ENCODE data around the gene CDHR5. TPM values are rescaled to one million over a fixed set of nuclear protein-coding genes. Genes with fewer than 3 reads are reported as not detected.

Gene CDHR5
- polyA plus RNA-seq, 1 of the 3 experiments (the other 2 are of a cell fraction), result not detected

GRCh38 chr11:657691-658126, 33.0 kb upstream of the CDHR5 start:
- Histone ChIP-seq H3K79me2 (ENCODE audit: insufficient read depth) (no peaks in the 10 kb centered on the region), H3K36me3 (replicated peaks in 1 of 2; ENCODE audit: control insufficient read depth in 1 of 2, insufficient read depth in 2 of 2, low read length in 1 of 2) (peaks cover 0 to 33% of the 10 kb centered on the region in 2 experiments), H3K4me2 (no peak overlapping the region), H3K9ac (no peak overlapping the region), H3K9me3 (no peaks in the 10 kb centered on the region), H3K4me3 (ENCODE audit: low read depth in 2 of 2, low read length in 1 of 2) (no peak overlapping the region), H2AFZ (ENCODE audit: low read depth) (no peak overlapping the region), H3K27me3 (ENCODE audit: insufficient read depth) (no peaks in the 10 kb centered on the region), H3F3A (replicated peaks; ENCODE audit: insufficient read depth) (no peaks in the 10 kb centered on the region), H4K20me1 (ENCODE audit: insufficient read depth) (0 out of 2 replicates have a peak, but pooled peaks cover 4% of the 10 kb centered on the region), H3K9me2 (no peaks in the 10 kb centered on the region), H3K27ac (ENCODE audit: low read depth in 2 of 2, low read length in 1 of 2) (no peak overlapping the region), H3K4me1 (ENCODE audit: control insufficient read depth in 1 of 2, insufficient read depth in 2 of 2, low read depth in 1 of 2, low read length in 1 of 2) (no peaks in the 10 kb centered on the region)
- CTCF ChIA-PET, result interaction anchor here (1.3 to 13.1 kb wide), 2 partner anchors 67 to 103 kb away, joined by 3 to 150 read pairs; no protein-coding TSS in a partner anchor
- 92% methylated on average over 14 of the region's 14 CpGs for WGBS (ENCODE audit: low lambda C conversion rate)
- TF ChIP-seq PBX3 (IDR thresholded peaks at IDR 0.05) (no peak), FOSL2 (IDR thresholded peaks at IDR 0.05; ENCODE audit: borderline replicate concordance, low read depth) (no peak), RXRA (IDR thresholded peaks at IDR 0.05; ENCODE audit: borderline replicate concordance, low read depth) (no peak), MXI1 (IDR thresholded peaks at IDR 0.05; ENCODE audit: low read depth, low read length) (no peak), CTCF (IDR thresholded peaks at IDR 0.05) (no peak), SMC3 (IDR thresholded peaks at IDR 0.05; ENCODE audit: low read depth, low read length) (no peak), ZBTB33 (IDR thresholded peaks at IDR 0.05; ENCODE audit: borderline replicate concordance, low read depth) (no peak), USF1 (IDR thresholded peaks at IDR 0.05; ENCODE audit: borderline replicate concordance, low read depth) (no peak), FOXM1 (IDR thresholded peaks at IDR 0.05; ENCODE audit: low read depth) (no peak), TCF12 (IDR thresholded peaks at IDR 0.05) (no peak), SIN3A (IDR thresholded peaks at IDR 0.05; ENCODE audit: borderline replicate concordance, low read depth, low read length) (no peak), USF2 (IDR thresholded peaks at IDR 0.05; ENCODE audit: borderline replicate concordance, low read depth, low read length) (no peak), NRF1 (IDR thresholded peaks at IDR 0.05; ENCODE audit: low read depth, low read length) (no peak), RFX5 (IDR thresholded peaks at IDR 0.05; ENCODE audit: low read length) (no peak), MEF2A (IDR thresholded peaks at IDR 0.05; ENCODE audit: borderline replicate concordance, low read depth) (no peak)
- DNase-seq, result no peak
- POLR2A ChIA-PET, result no interaction called here
